ENCODE data around the gene NPRL2. TPM values are rescaled to one million over a fixed set of nuclear protein-coding genes. Genes with fewer than 3 reads are reported as not detected.

NPRL2 gene
- total and polyA plus RNA-seq, 5 donors, result 16.7 to 24.3 (median 19.2) TPM

- no peaks in the 10 kb centered on the region for H3K27me3 ChIP-seq (ENCODE audit: control insufficient read depth, insufficient read depth)
- peak; percentile 85 to 94 (median 92) for DNase-seq
- H3K4me3 ChIP-seq (ENCODE audit: low read length), result peak within 1 kb of the TSS; percentile 18
- peak; percentile 41 to 43 for ATAC-seq
- H3K27ac ChIP-seq (ENCODE audit: low read length), result no peak within 1 kb of the TSS
- 9% methylated on average over 45 of the region's 45 CpGs for WGBS
- intact Hi-C loops (cut with DNase I), result loop anchor here in 2 of 4 donors (2.0 to 5.0 kb wide), 2 partner anchors 197 to 203 kb away; no protein-coding TSS in a partner anchor
- H3K4me1 ChIP-seq (ENCODE audit: control insufficient read depth, insufficient read depth, low read length), result peaks cover 4% of the 10 kb centered on the region
- H3K9me3 ChIP-seq (ENCODE audit: control insufficient read depth, low read length), result no peaks in the 10 kb centered on the region
Observed at GRCh38 chr3:50345586-50346234, 4.9 kb downstream of the NPRL2 start, which contains the start of gene ZMYND10. Gene ZMYND10 (minus strand): TSS chr3:50345732. CDS start chr3:50345579, 153 bp downstream.

GRCh38 chr3:50345008-50345407, 5.6 kb downstream of the NPRL2 start:
- ATAC-seq (no peak), DNase-seq (peak in 1 of 3 donors; percentile 50)
- Histone ChIP-seq H3K9me3 (ENCODE audit: control insufficient read depth, low read length) (no peaks in the 10 kb centered on the region), H3K4me1 (ENCODE audit: control insufficient read depth, insufficient read depth, low read length) (peaks cover 4% of the 10 kb centered on the region), H3K4me3 (ENCODE audit: low read length) (peak overlapping the region; percentile 18), H3K27ac (ENCODE audit: low read length) (no peak overlapping the region), H3K27me3 (ENCODE audit: control insufficient read depth, insufficient read depth) (no peaks in the 10 kb centered on the region)
- intact Hi-C loops (cut with DNase I), result loop anchor here in 1 of 4 donors (5.0 kb wide), 1 partner anchor 197 kb away; no protein-coding TSS in a partner anchor
- 66% methylated on average over 8 of the region's 8 CpGs for WGBS

GRCh38 chr3:50342813-50343633, 7.6 kb downstream of the NPRL2 start:
- no peaks in the 10 kb centered on the region for H3K4me1 ChIP-seq (ENCODE audit: control insufficient read depth, insufficient read depth, low read length)
- no peaks in the 10 kb centered on the region for H3K9me3 ChIP-seq (ENCODE audit: control insufficient read depth, low read length)
- intact Hi-C loops (cut with DNase I), result no loop called here
- WGBS, result 84% methylated on average over 13 of the region's 13 CpGs
- no peaks in the 10 kb centered on the region for H3K27me3 ChIP-seq (ENCODE audit: control insufficient read depth, insufficient read depth)
- H3K4me3 ChIP-seq (ENCODE audit: low read length), result no peak overlapping the region
- ATAC-seq (no peak), DNase-seq (peak in 2 of 3 donors; percentile 40 to 54)
- H3K27ac ChIP-seq (ENCODE audit: low read length), result no peak overlapping the region

- no peak overlapping the region for H3K4me3 ChIP-seq (ENCODE audit: low read length)
- H3K4me1 ChIP-seq (ENCODE audit: control insufficient read depth, insufficient read depth, low read length), result no peaks in the 10 kb centered on the region
- H3K27ac ChIP-seq (ENCODE audit: low read length), result no peak overlapping the region
- peak in 2 of 3 donors; percentile 37 to 62 for DNase-seq
- intact Hi-C loops (cut with DNase I), result no loop called here
- 91% methylated on average over 13 of the region's 13 CpGs for WGBS
- no peaks in the 10 kb centered on the region for H3K27me3 ChIP-seq (ENCODE audit: control insufficient read depth, insufficient read depth)
- H3K9me3 ChIP-seq (ENCODE audit: control insufficient read depth, low read length), result no peaks in the 10 kb centered on the region
- no peak for ATAC-seq
Observed at GRCh38 chr3:50341996-50342650, 8.5 kb downstream of the NPRL2 start.

- peak overlapping the region; percentile 12 for H3K4me3 ChIP-seq (ENCODE audit: low read length)
- ATAC-seq, result no peak
- H3K4me1 ChIP-seq (ENCODE audit: control insufficient read depth, insufficient read depth, low read length), result no peaks in the 10 kb centered on the region
- no peaks in the 10 kb centered on the region for H3K9me3 ChIP-seq (ENCODE audit: control insufficient read depth, low read length)
- DNase-seq, result peak in 2 of 3 donors; percentile 63 to 73
- intact Hi-C loops (cut with DNase I), result no loop called here
- WGBS, result 86% methylated on average over 9 of the region's 9 CpGs
- no peaks in the 10 kb centered on the region for H3K27me3 ChIP-seq (ENCODE audit: control insufficient read depth, insufficient read depth)
- peak overlapping the region; percentile 1 for H3K27ac ChIP-seq (ENCODE audit: low read length)
Observed at GRCh38 chr3:50341537-50341936, 9.0 kb downstream of the NPRL2 start.

- ATAC-seq (peak; percentile 56 to 62), DNase-seq (peak; percentile 89 to 95 (median 95))
- Histone ChIP-seq H3K27me3 (ENCODE audit: control insufficient read depth, insufficient read depth) (no peaks in the 10 kb centered on the region), H3K4me3 (ENCODE audit: low read length) (peak within 1 kb of the TSS; percentile 12), H3K4me1 (ENCODE audit: control insufficient read depth, insufficient read depth, low read length) (no peaks in the 10 kb centered on the region), H3K9me3 (ENCODE audit: control insufficient read depth, low read length) (no peaks in the 10 kb centered on the region), H3K27ac (ENCODE audit: low read length) (peak within 1 kb of the TSS; percentile 53)
- WGBS, result 7% methylated on average over 85 of the region's 85 CpGs
- intact Hi-C loops (cut with DNase I), result no loop called here
Observed at GRCh38 chr3:50340448-50341329, 9.9 kb downstream of the NPRL2 start, which contains the start of gene RASSF1. Gene RASSF1 (minus strand): TSS chr3:50340836. CDS start chr3:50340805, 31 bp downstream.

- 20% methylated on average over 9 of the region's 9 CpGs for WGBS
- Histone ChIP-seq H3K4me1 (ENCODE audit: control insufficient read depth, insufficient read depth, low read length) (no peaks in the 10 kb centered on the region), H3K27me3 (ENCODE audit: control insufficient read depth, insufficient read depth) (no peaks in the 10 kb centered on the region), H3K9me3 (ENCODE audit: control insufficient read depth, low read length) (no peaks in the 10 kb centered on the region), H3K4me3 (ENCODE audit: low read length) (peak overlapping the region; percentile 12), H3K27ac (ENCODE audit: low read length) (peak overlapping the region; percentile 53)
- intact Hi-C loops (cut with DNase I), result no loop called here
- no peak for ATAC-seq
- no peak for DNase-seq
Observed at GRCh38 chr3:50340147-50340447, 10.5 kb downstream of the NPRL2 start.

GRCh38 chr3:50339485-50340146, 11.0 kb downstream of the NPRL2 start:
- Histone ChIP-seq H3K4me3 (ENCODE audit: low read length) (peak overlapping the region; percentile 12), H3K27me3 (ENCODE audit: control insufficient read depth, insufficient read depth) (no peaks in the 10 kb centered on the region), H3K27ac (ENCODE audit: low read length) (peak overlapping the region; percentile 2), H3K9me3 (ENCODE audit: control insufficient read depth, low read length) (no peaks in the 10 kb centered on the region), H3K4me1 (ENCODE audit: control insufficient read depth, insufficient read depth, low read length) (no peaks in the 10 kb centered on the region)
- WGBS, result 76% methylated on average over 14 of the region's 14 CpGs
- DNase-seq, result peak in 1 of 3 donors; percentile 65
- intact Hi-C loops (cut with DNase I), result no loop called here
- no peak for ATAC-seq

GRCh38 chr3:50338965-50339364, 11.6 kb downstream of the NPRL2 start:
- ATAC-seq (no peak), DNase-seq (no peak)
- no peak overlapping the region for H3K4me3 ChIP-seq (ENCODE audit: low read length)
- peak overlapping the region; percentile 60 for H3K27ac ChIP-seq (ENCODE audit: low read length)
- no peaks in the 10 kb centered on the region for H3K27me3 ChIP-seq (ENCODE audit: control insufficient read depth, insufficient read depth)
- no peaks in the 10 kb centered on the region for H3K4me1 ChIP-seq (ENCODE audit: control insufficient read depth, insufficient read depth, low read length)
- H3K9me3 ChIP-seq (ENCODE audit: control insufficient read depth, low read length), result no peaks in the 10 kb centered on the region
- 59% methylated on average over 5 of the region's 5 CpGs for WGBS
- intact Hi-C loops (cut with DNase I), result no loop called here

Data from right cardiac atrium (tissue), 5 donors.